ENCODE results near the gene OVCA2.
A peak's percentile ranks its signal among the peaks of the same experiment; 100 is the strongest.

Gene OVCA2

DNA sequence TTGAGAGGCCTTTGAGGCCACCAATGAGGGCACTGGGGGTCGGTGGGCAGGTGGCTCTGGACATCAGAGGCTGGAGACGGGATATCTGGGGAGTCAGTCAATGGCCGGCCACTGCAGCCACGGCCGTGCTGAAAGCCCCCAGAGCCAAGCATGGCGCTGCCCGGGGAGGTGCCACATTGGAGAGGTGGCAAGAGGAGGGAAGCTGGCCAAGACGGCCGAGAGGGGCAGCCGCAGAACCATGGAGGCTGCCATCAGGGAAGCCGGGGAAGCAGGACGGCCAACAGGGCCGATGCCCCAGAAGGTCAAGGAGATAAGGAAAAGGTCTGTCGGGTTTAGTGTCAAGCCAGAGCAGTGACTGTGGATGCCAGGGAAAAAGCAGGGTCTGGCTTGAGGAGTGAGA lies 26.5 kb upstream of the OVCA2 start:
- no peak for DNase-seq

- no peak for DNase-seq
Measured at GRCh38 chr17:2016494-2016893, 25.3 kb upstream of the OVCA2 start.

- no peak for DNase-seq
Measured at GRCh38 chr17:2017274-2017941, 24.4 kb upstream of the OVCA2 start.

DNA sequence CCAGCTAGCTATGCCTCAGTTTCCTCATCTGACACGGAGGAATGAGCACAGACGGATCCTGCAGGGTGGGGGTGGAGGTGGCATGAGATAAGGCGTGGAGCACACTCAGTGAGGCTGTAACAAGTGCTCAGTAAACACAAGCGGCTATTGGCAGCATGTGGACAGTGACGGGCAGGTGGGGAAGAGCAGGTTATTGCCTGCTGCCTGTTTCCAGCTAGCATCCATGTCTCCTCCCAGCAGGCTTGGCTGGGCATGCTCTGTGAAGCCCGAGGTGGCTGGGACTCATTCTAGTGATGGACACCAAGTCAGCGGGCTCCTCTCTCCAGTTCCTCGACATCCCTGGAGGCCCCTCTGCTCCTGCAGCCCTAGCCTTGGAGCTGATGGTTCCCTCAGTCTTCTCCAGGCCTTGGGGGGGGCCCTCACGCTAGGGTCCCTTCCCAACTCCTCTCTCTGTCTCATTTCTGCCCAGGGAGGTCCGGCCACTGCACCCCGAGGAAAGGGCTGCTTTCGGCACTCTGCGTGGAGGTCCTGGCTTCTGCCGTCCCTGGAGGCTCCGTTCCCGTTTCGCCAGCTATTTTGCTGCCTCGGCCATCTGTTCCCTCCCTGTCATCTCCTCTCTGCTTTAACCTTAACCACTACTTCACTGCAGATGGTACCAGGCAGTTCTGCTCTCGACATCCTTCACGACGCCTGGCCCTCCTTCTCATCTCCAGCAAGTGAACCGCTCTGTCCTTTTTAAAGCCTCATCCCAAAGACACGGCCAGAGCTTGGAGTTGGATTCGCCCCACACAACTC lies 22.9 kb upstream of the OVCA2 start:
- no peak for DNase-seq

DNA sequence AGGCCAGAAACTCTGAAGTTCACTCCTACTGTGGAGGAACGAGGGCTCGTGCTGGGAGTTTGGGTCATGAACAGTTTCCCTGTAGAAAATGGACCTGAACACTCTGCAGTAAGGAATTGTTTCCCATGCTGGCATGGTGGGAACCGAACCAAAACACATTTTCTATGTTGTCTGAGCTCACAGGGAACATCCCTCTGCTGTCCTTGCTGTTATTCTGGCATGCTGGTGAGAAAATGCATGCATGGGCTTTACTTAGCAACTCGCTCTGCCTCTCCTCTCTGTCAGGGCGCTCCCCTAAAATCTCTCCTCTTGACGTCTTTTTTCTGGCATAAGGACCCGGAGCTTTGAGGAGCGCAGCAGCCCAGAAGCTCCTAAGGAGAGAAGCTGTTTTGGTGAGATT lies 22.1 kb upstream of the OVCA2 start:
- no peak for DNase-seq

GRCh38 chr17:2020721-2021120 lies 21.1 kb upstream of the OVCA2 start:
- DNase-seq = no peak

DNA sequence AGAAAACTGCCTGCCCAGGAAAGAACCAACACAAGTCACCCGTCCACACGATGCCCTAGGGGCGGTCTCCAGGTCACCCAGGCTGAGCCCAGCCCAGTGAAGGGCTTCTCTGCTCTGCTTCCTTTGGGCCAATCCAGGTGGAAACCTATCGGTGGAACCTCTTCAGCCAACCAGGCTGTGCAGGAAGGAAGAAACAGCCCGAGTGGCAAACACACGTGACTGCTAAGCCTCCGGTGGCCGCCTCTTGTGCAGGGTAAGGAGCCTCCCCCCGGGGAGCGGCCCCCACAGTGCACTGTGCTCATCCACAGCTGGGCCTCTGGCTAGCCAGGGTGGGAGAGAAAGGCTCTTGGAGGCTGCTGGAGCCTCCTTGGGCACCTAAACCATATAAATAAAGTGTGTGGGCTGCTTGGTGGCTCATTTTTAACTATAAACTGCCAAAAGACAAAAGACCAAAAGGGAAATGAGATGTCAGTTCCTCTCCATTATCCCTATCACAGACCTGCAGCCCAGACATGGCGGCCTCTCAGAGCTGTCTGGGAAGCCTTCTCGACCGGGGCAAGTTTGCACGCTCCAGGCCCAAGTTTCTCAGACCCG lies 19.1 kb upstream of the OVCA2 start:
- peak; percentile 22 for DNase-seq

GRCh38 chr17:2023256-2023655 lies 18.6 kb upstream of the OVCA2 start:
- no peak for DNase-seq

DNA sequence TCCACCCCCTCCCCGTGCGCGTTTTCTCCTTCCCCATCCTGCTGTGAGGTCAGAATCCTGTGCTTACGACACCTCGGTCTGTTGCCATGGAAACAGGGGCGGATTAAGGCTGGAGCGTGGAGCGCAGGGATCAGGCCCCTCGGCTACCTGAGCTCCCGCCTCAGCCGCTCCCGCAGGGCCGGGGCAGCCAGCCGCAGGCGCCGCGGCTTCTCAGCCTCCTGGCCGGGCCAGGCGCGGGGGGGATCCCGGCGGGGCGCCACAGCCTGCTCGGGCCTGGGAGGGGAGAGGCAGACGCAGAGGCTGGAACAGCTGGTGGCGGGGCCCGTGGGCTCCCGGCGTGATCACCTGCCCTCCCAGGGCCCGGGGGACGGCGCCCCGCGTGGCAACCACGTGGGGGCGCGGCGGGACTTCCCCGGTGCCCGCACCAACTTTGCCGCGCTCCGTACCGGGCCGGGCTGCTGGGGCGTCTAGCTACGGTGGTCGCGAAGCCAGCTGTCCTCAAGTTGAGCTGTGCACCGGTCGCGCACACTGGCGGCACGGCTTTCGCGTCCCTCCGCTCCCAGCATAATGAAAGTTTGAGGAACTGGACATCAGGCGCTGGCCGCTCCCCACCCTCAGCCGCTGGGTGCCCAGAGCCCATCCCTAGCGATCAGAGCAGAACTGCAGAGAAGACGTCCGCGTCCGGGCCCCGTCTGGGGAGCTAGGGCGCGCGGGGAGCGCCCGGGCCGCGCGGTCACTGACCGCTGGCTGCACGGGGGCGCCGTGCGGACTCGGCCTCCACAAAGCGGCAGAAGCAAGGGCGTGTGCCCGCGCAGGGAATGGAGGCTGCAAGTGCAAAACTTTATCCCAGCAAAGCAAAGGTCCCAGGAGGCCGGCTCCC lies 17.9 kb upstream of the OVCA2 start:
- peak; percentile 46 for DNase-seq

- DNase-seq = peak; percentile 16
Measured at GRCh38 chr17:2024572-2025219, 17.1 kb upstream of the OVCA2 start.

DNA sequence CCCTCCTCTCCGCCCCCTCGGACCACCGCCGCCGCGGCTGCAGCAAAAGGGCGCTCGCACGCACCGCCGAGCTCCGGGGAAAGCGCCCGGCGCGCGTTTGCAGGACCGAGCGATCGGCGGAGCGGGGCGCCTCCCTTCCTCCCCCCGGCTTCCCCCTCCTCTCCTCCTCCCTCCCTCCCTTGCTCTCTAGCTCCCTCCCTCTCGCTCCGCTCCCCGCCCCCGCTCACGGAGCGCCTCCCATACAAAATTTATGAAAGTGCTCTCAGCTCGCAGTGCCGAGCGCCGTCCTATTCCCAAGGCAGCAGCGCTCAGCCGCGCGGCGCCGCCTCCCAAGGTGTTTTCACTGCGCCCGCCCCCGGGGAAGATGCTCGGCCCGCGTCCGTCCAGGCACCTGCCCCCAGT lies 16.6 kb upstream of the OVCA2 start, which contains the start of gene RTN4RL1:
RTN4RL1 (minus strand) TSS at position 115 of the 402 bp plus-strand sequence. CDS start 469 bp downstream, outside the sequence.
- DNase-seq = peak; percentile 87

GRCh38 chr17:2025622-2026309 lies 16.1 kb upstream of the OVCA2 start:
- peak; percentile 39 for DNase-seq

DNA sequence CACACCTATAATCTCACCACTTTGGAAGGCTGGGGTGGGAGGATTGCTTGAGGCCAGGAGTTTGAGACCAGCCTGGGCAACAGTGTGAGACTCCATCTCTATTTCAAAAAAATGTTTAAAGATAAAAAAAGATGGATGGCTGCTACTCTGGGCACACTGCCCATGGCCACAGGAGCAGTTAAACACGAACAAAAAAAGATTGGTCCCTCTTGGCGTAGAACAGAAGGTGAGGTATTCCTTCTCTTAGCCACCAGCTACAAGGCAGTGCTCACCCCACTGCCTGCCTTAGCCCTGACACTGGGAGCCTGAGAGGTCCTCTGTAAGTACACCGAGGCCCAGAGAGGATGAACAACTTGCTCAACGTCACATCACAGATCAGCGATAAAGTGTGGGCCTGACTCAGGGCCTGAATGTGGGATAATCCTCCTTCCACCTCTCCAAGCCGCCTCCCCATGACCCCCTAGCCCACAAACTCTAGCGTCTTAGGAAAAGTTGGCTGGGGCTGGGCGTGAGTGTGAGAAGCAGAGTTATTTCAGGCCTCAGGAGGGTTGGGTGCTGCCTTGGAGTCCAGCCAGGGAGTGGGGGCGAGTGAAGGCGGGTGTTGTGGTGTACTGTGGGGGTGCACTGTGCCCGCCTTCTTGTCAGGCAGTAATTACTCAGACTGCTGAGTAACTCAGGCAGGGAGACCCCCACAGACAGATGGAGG lies 14.1 kb upstream of the OVCA2 start:
- DNase-seq = no peak

DNA sequence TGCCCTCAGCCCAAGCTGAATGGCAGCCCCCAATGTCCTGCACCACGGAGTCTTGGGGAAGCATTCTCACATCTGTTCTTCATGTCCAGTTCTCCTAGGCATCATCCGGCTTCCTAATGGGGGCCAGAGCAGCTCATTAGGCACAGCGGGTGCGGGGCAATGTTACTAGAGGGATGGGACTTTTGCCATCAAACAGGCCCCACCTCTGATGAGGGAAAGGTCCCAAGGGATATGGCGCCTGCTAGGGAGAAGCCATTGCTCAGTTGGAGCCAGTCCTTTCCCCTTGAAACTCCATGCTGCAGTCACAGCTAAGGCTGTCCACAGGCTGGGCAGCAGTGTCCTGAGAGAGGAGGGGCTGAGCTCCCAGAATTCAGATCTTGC lies 13.6 kb upstream of the OVCA2 start:
- no peak for DNase-seq

GRCh38 chr17:2028737-2029136 lies 13.1 kb upstream of the OVCA2 start:
- DNase-seq = no peak

DNA sequence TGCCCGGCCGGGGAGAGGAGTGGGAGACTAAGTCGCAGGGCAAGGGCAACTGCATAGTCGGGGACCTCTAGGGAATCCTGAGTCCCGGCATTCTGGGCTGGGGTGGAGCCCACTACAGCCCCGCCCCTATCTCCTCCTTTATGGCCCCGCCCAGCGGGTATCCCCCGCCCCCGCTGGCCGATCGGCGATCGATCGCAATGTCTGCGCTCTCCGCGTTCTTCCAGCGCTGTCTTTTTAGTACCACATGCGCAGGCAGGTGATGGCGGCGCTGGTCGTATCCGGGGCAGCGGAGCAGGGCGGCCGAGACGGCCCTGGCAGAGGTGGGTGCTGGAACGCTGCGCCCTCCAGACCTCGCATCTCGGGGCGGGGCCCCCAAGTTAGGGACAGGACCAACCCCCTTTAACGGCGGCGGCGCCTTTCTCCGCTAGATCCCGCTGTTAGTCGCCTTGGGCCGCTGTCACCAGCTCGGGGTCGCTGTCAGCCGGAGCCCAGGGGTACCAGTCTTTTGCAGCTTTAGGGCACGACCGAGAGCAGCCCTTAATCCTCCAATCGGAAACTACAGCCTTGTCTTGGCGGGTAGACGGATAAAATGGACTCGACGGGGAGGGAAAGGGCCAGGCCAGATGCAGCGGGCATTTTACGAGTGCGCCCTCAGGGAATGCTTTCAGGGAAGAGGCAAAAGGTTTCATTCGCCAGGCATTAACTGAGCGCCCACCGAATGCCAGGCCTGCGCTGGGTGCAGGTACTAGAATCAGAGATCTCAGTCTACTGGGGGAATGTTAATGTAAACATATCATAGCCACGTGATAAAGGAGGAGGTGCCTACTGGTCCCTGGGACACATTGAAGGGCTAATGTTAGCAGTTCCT lies 11.7 kb upstream of the OVCA2 start, which contains the start of gene DPH1:
DPH1 (plus strand) TSS at position 243 of the 868 bp plus-strand sequence; CDS start at position 260, 17 bp downstream.
- peak; percentile 85 for DNase-seq

GRCh38 chr17:2030779-2031163 lies 11.1 kb upstream of the OVCA2 start:
- no peak for DNase-seq

- no peak for DNase-seq
Measured at GRCh38 chr17:2033153-2033552, 8.7 kb upstream of the OVCA2 start.

- DNase-seq = no peak
Measured at GRCh38 chr17:2034157-2034556, 7.7 kb upstream of the OVCA2 start.
